ENCODE measurements around the gene OPCML. TPM values are rescaled to one million over a fixed set of nuclear protein-coding genes. Genes with fewer than 3 reads are reported as not detected.

Gene OPCML
- polyA plus RNA-seq, 1 donor (not counting 4 experiments of a cell fraction or from before 2014, with no cell fraction given), result 0.04 TPM

DNA sequence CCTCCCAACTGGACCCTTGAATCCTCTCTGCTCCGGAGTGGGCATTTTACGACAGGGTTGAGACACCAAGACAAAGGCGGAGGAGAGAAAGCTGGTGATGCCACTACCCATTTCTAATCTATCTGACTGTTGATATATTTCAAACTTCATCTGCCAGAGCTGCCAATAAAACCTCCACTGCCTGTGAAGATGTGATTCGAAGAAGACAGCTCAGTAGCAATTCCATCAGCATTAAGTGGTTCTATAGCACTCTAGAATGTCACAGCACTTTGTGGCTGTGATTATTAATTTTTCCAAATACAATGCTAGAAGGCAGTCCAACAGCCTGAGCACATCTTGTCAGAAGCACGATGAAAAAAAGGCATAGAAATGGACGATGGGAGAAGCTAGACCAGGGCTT, 282.8 kb downstream of the OPCML start:
- H3K27ac ChIP-seq (ENCODE audit: control insufficient read depth, insufficient read depth, low read length), result no peak overlapping the region
- FAIRE-seq, result no peak

GRCh38 chr11:133249065-133249464, 283.2 kb downstream of the OPCML start:
- DNase-seq (ENCODE audit: low read depth, low spot score) (no peak), FAIRE-seq (no peak)
- H3K27ac ChIP-seq (ENCODE audit: control insufficient read depth, insufficient read depth, low read length), result no peak overlapping the region
- H2AFZ ChIP-seq (ENCODE audit: control insufficient read depth, low read length), result no peak overlapping the region
- H3K4me2 ChIP-seq (ENCODE audit: control insufficient read depth, extremely low read depth, insufficient read depth, low read depth, low read length), result no peak overlapping the region
- H3K9me1 ChIP-seq (ENCODE audit: control insufficient read depth, extremely low read depth, insufficient read depth, low read length), result no peaks in the 10 kb centered on the region
- dilution Hi-C loops (cut with MboI; ENCODE audit: extremely low pct_ligation_motif_present, low sequenced_read_pairs), result no loop called here
- no peak overlapping the region for H3K9ac ChIP-seq (ENCODE audit: control insufficient read depth, extremely low read depth, insufficient read depth, low read length)
- peaks cover 3% of the 10 kb centered on the region for H3K9me3 ChIP-seq (ENCODE audit: control insufficient read depth, low read depth, low read length)
- H3K4me3 ChIP-seq (ENCODE audit: control insufficient read depth in 2 of 3, extremely low read depth in 1 of 3, insufficient read depth in 2 of 3, low read depth in 1 of 3, low read length in 3 of 3), result no peak overlapping the region
- H3K36me3 ChIP-seq (ENCODE audit: control insufficient read depth in 2 of 2, extremely low read depth in 1 of 2, insufficient read depth in 2 of 2, low read length in 2 of 2), result no peaks in the 10 kb centered on the region
- no peaks in the 10 kb centered on the region for H3K27me3 ChIP-seq (ENCODE audit: control insufficient read depth, extremely low read depth, insufficient read depth, low read length)
- H4K20me1 ChIP-seq (ENCODE audit: control insufficient read depth, extremely low read depth, insufficient read depth, low read length), result no peaks in the 10 kb centered on the region
- TF ChIP-seq EZH2 (IDR thresholded peaks at IDR 0.05; ENCODE audit: low read length), result no peak
- TF ChIP-seq CTCF (optimal IDR thresholded peaks at IDR 0.05 in 1 of 3, IDR thresholded peaks at IDR 0.05 in 1 of 3, conservative IDR thresholded peaks at IDR 0.05 in 1 of 3; ENCODE audit: extremely low read depth in 1 of 3, insufficient read depth in 2 of 3, low read length in 3 of 3), result no peak
- H3K4me1 ChIP-seq (ENCODE audit: control insufficient read depth, extremely low read depth, insufficient read depth, low read length), result no peaks in the 10 kb centered on the region
- H3K79me2 ChIP-seq (ENCODE audit: control insufficient read depth, insufficient read depth, low read length), result no peaks in the 10 kb centered on the region

More for the DNA sequence above, 282.8 kb downstream of the OPCML start:
- no peaks in the 10 kb centered on the region for H3K4me1 ChIP-seq (ENCODE audit: control insufficient read depth, extremely low read depth, insufficient read depth, low read length)
- no peak for TF ChIP-seq EZH2 (IDR thresholded peaks at IDR 0.05; ENCODE audit: low read length)
- no peak overlapping the region for H2AFZ ChIP-seq (ENCODE audit: control insufficient read depth, low read length)
- no peaks in the 10 kb centered on the region for H3K36me3 ChIP-seq (ENCODE audit: control insufficient read depth in 2 of 2, extremely low read depth in 1 of 2, insufficient read depth in 2 of 2, low read length in 2 of 2)
- peaks cover 3% of the 10 kb centered on the region for H3K9me3 ChIP-seq (ENCODE audit: control insufficient read depth, low read depth, low read length)
- dilution Hi-C loops (cut with MboI; ENCODE audit: extremely low pct_ligation_motif_present, low sequenced_read_pairs), result no loop called here
- H3K9ac ChIP-seq (ENCODE audit: control insufficient read depth, extremely low read depth, insufficient read depth, low read length), result no peak overlapping the region
- H3K79me2 ChIP-seq (ENCODE audit: control insufficient read depth, insufficient read depth, low read length), result no peaks in the 10 kb centered on the region
- H3K4me3 ChIP-seq (ENCODE audit: control insufficient read depth in 2 of 3, extremely low read depth in 1 of 3, insufficient read depth in 2 of 3, low read depth in 1 of 3, low read length in 3 of 3), result no peak overlapping the region
- no peak for DNase-seq (ENCODE audit: low read depth, low spot score)
- H3K4me2 ChIP-seq (ENCODE audit: control insufficient read depth, extremely low read depth, insufficient read depth, low read depth, low read length), result no peak overlapping the region
- H4K20me1 ChIP-seq (ENCODE audit: control insufficient read depth, extremely low read depth, insufficient read depth, low read length), result no peaks in the 10 kb centered on the region
- H3K27me3 ChIP-seq (ENCODE audit: control insufficient read depth, extremely low read depth, insufficient read depth, low read length), result no peaks in the 10 kb centered on the region
- no peaks in the 10 kb centered on the region for H3K9me1 ChIP-seq (ENCODE audit: control insufficient read depth, extremely low read depth, insufficient read depth, low read length)

- no peak overlapping the region for H2AFZ ChIP-seq (ENCODE audit: control insufficient read depth, low read length)
- TF ChIP-seq EZH2 (IDR thresholded peaks at IDR 0.05; ENCODE audit: low read length) (no peak), CTCF (optimal IDR thresholded peaks at IDR 0.05 in 1 of 3, IDR thresholded peaks at IDR 0.05 in 1 of 3, conservative IDR thresholded peaks at IDR 0.05 in 1 of 3; ENCODE audit: extremely low read depth in 1 of 3, insufficient read depth in 2 of 3, low read length in 3 of 3) (no peak)
- no peaks in the 10 kb centered on the region for H4K20me1 ChIP-seq (ENCODE audit: control insufficient read depth, extremely low read depth, insufficient read depth, low read length)
- no peaks in the 10 kb centered on the region for H3K4me1 ChIP-seq (ENCODE audit: control insufficient read depth, extremely low read depth, insufficient read depth, low read length)
- H3K9me3 ChIP-seq (ENCODE audit: control insufficient read depth, low read depth, low read length), result peaks cover 3% of the 10 kb centered on the region
- H3K27ac ChIP-seq (ENCODE audit: control insufficient read depth, insufficient read depth, low read length), result no peak overlapping the region
- H3K9me1 ChIP-seq (ENCODE audit: control insufficient read depth, extremely low read depth, insufficient read depth, low read length), result no peaks in the 10 kb centered on the region
- dilution Hi-C loops (cut with MboI; ENCODE audit: extremely low pct_ligation_motif_present, low sequenced_read_pairs), result no loop called here
- FAIRE-seq (no peak), DNase-seq (ENCODE audit: low read depth, low spot score) (no peak)
- H3K4me3 ChIP-seq (ENCODE audit: control insufficient read depth in 2 of 3, extremely low read depth in 1 of 3, insufficient read depth in 2 of 3, low read depth in 1 of 3, low read length in 3 of 3), result no peak overlapping the region
- H3K79me2 ChIP-seq (ENCODE audit: control insufficient read depth, insufficient read depth, low read length), result no peaks in the 10 kb centered on the region
- no peak overlapping the region for H3K4me2 ChIP-seq (ENCODE audit: control insufficient read depth, extremely low read depth, insufficient read depth, low read depth, low read length)
- no peak overlapping the region for H3K9ac ChIP-seq (ENCODE audit: control insufficient read depth, extremely low read depth, insufficient read depth, low read length)
- no peaks in the 10 kb centered on the region for H3K27me3 ChIP-seq (ENCODE audit: control insufficient read depth, extremely low read depth, insufficient read depth, low read length)
- no peaks in the 10 kb centered on the region for H3K36me3 ChIP-seq (ENCODE audit: control insufficient read depth in 2 of 2, extremely low read depth in 1 of 2, insufficient read depth in 2 of 2, low read length in 2 of 2)
These were observed 288.5 kb downstream of the OPCML start for GRCh38 chr11:133243832-133244231.

All from keratinocyte (primary cell).